ENCODE results near the gene TRIM63. TPM values are rescaled to one million over a fixed set of nuclear protein-coding genes. Genes with fewer than 3 reads are reported as not detected.

The TRIM63 gene
- total and polyA plus RNA-seq, 2 of the 8 experiments (the other 6 are each of a cell fraction or from before 2014, with no cell fraction given), result not detected

- Histone ChIP-seq H3K56ac (replicated peaks; ENCODE audit: insufficient read length, low read depth, low read length) (no peak overlapping the region), H3K23ac (ENCODE audit: insufficient read length) (no peak overlapping the region), H3K4me1 (replicated peaks in 1 of 4; ENCODE audit: control insufficient read depth in 3 of 4, insufficient read depth in 4 of 4, low read length in 3 of 4) (peaks cover 0 to 6% (median 6%) of the 10 kb centered on the region in 4 experiments; a peak in 5 of 7 replicates), H3K4ac (replicated peaks; ENCODE audit: insufficient read length, low read depth, low read length) (no peak overlapping the region), H2AK5ac (ENCODE audit: low read depth, low read length) (no peak overlapping the region), H3K4me2 (ENCODE audit: insufficient read depth in 1 of 2, low read depth in 2 of 2, low read length in 2 of 2) (no peak overlapping the region), H3K36me3 (ENCODE audit: control insufficient read depth in 2 of 4, insufficient read depth in 4 of 4, low read length in 3 of 4) (no peaks in the 10 kb centered on the region), H4K5ac (ENCODE audit: insufficient read length, low read depth, low read length) (no peak overlapping the region), H3K9ac (replicated peaks in 1 of 4; ENCODE audit: extremely low read depth in 1 of 4, low read depth in 3 of 4, low read length in 3 of 4) (no peak overlapping the region), H3K4me3 (ENCODE audit: extremely low read depth in 1 of 4, insufficient read depth in 2 of 4, low read depth in 3 of 4, low read length in 4 of 4) (no peak overlapping the region), H3K79me1 (ENCODE audit: low read depth, low read length) (no peaks in the 10 kb centered on the region), H2AFZ (ENCODE audit: low read length) (no peak overlapping the region), H3K79me2 (ENCODE audit: control insufficient read depth in 1 of 2, insufficient read depth in 2 of 2, low read length in 2 of 2) (no peaks in the 10 kb centered on the region), H3K18ac (ENCODE audit: extremely low read depth, low read length) (no peak overlapping the region), H2BK15ac (ENCODE audit: low read length) (no peak overlapping the region), H3K27me3 (replicated peaks in 1 of 4; ENCODE audit: control insufficient read depth in 3 of 4, extremely low read depth in 1 of 4, insufficient read depth in 3 of 4, low read length in 3 of 4) (peaks cover 6 to 20% (median 17%) of the 10 kb centered on the region in 4 experiments; a peak in 6 of 7 replicates), H2BK12ac (ENCODE audit: low read depth, low read length) (no peak overlapping the region), H2BK20ac (ENCODE audit: low read length) (no peak overlapping the region), H3K14ac (ENCODE audit: insufficient read length) (no peak overlapping the region), H3K23me2 (ENCODE audit: low read depth, low read length) (peaks cover 9% of the 10 kb centered on the region; the same call in 1 of the 2 replicates), H2BK120ac (replicated peaks; ENCODE audit: low read depth, low read length) (no peak overlapping the region), H3K9me3 (ENCODE audit: insufficient read depth in 2 of 2, low read depth in 1 of 2, low read length in 1 of 2) (no peaks in the 10 kb centered on the region), H4K91ac (replicated peaks; ENCODE audit: insufficient read length, low read length) (no peak overlapping the region), H2BK5ac (ENCODE audit: low read depth, low read length) (no peak overlapping the region), H4K20me1 (replicated peaks in 1 of 2; ENCODE audit: control insufficient read depth in 1 of 2, insufficient read depth in 2 of 2, low read length in 2 of 2) (peaks cover 0 to 1% of the 10 kb centered on the region in 2 experiments), H3K27ac (ENCODE audit: low read depth, low read length) (no peak overlapping the region), H4K8ac (ENCODE audit: extremely low read depth, insufficient read depth, low read length) (no peak overlapping the region)
- DNase-seq (ENCODE audit: low read depth in 1 of 2, low spot score in 2 of 2) (no peak), FAIRE-seq (no peak)
- no peak for TF ChIP-seq SIRT6 (IDR thresholded peaks at IDR 0.05; ENCODE audit: low read length)
- TF ChIP-seq NRF1 (IDR thresholded peaks at IDR 0.05; ENCODE audit: low read depth, low read length), result no peak
- TF ChIP-seq KDM4A (IDR thresholded peaks at IDR 0.05; ENCODE audit: low read depth, low read length, severe bottlenecking), result no peak
- WGBS, 2 experiments (ENCODE audit: extremely low coverage in 1 of 2, insufficient coverage in 1 of 2, insufficient read length in 1 of 2, insufficient replicate concordance in 2 of 2, low coverage in 1 of 2, low lambda C conversion rate in 2 of 2, missing lambda C conversion rate in 1 of 2), result 71% methylated on average over 3 of the region's 4 CpGs; no CpG with 5 or more reads in 1 of the 2 experiments
- CTCF ChIA-PET (ENCODE audit: partially characterized antibody), result interaction anchor here (1.2 to 6.5 kb wide), 6 partner anchors 9 to 135 kb away, joined by 3 to 39 read pairs (median 9); partner anchors contain the start of gene EXTL1
- POLR2A ChIA-PET (ENCODE audit: partially characterized antibody), result no interaction called here
Measured at GRCh38 chr1:26031196-26031595, 36.2 kb downstream of the TRIM63 start.

Measured in H1 (cell line).